IPS DF 6.9 (cell line): ENCODE measurements around the gene RGMA.

Experiments
- DNase-seq: peaks from one replicate; pipeline ENCODE4 v3.0.0-alpha.2; 2013; ENCODE audit warnings: low read depth, low spot score
- H3K27ac ChIP-seq: one replicate; pipeline ENCODE4 v1.5.1; 2013; ENCODE audit warnings: low read length, control low read depth
- H3K27me3 ChIP-seq: 2 replicates; pipeline ENCODE4 v1.6.1; 2013; ENCODE audit warnings: mild to moderate bottlenecking, low read length; ENCODE audit not compliant: control insufficient read depth, insufficient read depth
- H3K36me3 ChIP-seq: 2 replicates; pipeline ENCODE4 v1.6.1; 2013; ENCODE audit warnings: low read length; ENCODE audit not compliant: control insufficient read depth, insufficient read depth
- H3K4me1 ChIP-seq: 2 replicates; pipeline ENCODE4 v1.6.1; 2013; ENCODE audit warnings: low read length; ENCODE audit not compliant: control insufficient read depth, insufficient read depth
- H3K4me3 ChIP-seq: 2 replicates; pipeline ENCODE4 v1.5.1; 2013; ENCODE audit warnings: mild to moderate bottlenecking, low read length
- H3K9me3 ChIP-seq: 2 replicates; pipeline ENCODE4 v1.6.1; 2013; ENCODE audit warnings: low read length, inconsistent platforms; ENCODE audit not compliant: control insufficient read depth, insufficient read depth
- WGBS: extraction: QIAGEN DNeasy Blood & Tissue Kit; methylation state at CpG from one replicate; pipeline ENCODE4 v1.1.7; 2013; ENCODE audit warnings: mixed read lengths, missing lambda C conversion rate; ENCODE audit not compliant: insufficient read length, insufficient coverage; 5-methylcytosine and 5-hydroxymethylcytosine counted together

The RGMA gene

DNA sequence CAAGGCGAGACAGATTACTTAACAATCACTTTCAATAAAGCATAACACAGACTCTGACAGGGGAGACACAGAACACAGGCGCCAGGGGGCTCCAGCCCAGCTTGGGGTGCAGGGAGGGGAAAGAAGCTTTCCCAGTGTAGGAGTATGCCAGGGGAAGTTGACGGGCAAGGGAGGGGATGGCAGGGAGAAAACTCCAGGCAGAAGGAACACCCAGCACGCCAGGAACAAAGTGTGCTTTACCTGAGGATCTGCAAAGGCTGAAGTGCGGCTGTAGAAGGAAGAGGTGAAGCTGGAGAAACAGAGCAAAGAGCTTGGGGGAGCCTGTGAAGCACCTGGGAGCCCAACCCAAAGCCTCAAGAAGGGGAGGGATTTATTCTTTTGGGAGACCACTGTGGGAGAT, 12.1 kb downstream of the RGMA start:
- no peak for DNase-seq
- Histone ChIP-seq H3K27me3 (no peaks in the 10 kb centered on the region), H3K36me3 (no peaks in the 10 kb centered on the region), H3K27ac (no peak overlapping the region), H3K9me3 (no peaks in the 10 kb centered on the region), H3K4me3 (no peak overlapping the region), H3K4me1 (peaks cover 5% of the 10 kb centered on the region)
- WGBS = no CpG with 5 or more reads among the region's 5 CpGs

DNA sequence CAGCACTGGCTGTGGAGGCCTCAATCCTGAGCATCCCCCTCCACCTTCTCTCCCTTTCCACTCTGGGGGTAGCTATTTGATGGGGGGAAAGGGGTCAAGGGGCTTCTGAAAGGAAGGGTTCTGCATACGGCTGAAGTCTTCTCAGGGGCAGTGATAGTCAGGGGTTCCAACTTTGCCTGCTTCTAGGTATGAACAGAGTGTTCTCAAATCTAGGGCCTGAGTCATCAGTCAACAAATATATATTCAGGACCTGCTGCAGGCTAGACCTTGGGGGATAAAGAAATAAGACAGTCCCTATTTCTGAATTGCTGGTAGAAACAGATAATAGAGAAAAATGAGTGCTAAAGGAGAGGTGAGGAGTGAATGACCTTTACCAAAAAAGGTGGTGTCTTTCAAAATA, 12.8 kb downstream of the RGMA start:
- Histone ChIP-seq H3K36me3 (no peaks in the 10 kb centered on the region), H3K9me3 (no peaks in the 10 kb centered on the region), H3K27me3 (no peaks in the 10 kb centered on the region), H3K4me3 (no peak overlapping the region), H3K27ac (no peak overlapping the region), H3K4me1 (peaks cover 5% of the 10 kb centered on the region)
- DNase-seq = no peak
- WGBS = no CpG with 5 or more reads among the region's 1 CpG

DNA sequence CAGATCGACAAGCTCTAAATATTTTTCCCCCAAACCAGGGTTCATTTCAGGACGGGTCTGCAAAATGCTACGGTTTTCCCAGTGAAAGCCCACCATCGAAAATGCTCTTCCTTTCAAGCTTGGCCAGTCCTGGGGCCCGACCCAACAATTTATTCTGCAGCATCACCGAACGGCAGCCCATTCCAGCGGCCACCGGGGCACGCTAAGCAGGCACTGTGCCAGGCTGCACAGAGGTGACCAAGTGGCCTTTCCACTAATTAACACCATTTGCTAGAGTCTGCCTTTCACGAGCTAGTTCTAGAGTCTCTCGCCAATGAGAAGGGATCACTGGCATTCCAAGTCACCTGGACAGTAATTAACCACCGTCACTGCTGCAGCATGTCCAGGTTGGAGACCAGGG, 14.4 kb downstream of the RGMA start:
- Histone ChIP-seq H3K9me3 (no peaks in the 10 kb centered on the region), H3K27me3 (no peaks in the 10 kb centered on the region), H3K36me3 (no peaks in the 10 kb centered on the region), H3K4me3 (no peak overlapping the region), H3K4me1 (peaks cover 11% of the 10 kb centered on the region), H3K27ac (no peak overlapping the region)
- no CpG with 5 or more reads among the region's 13 CpGs for WGBS
- no peak for DNase-seq

DNA sequence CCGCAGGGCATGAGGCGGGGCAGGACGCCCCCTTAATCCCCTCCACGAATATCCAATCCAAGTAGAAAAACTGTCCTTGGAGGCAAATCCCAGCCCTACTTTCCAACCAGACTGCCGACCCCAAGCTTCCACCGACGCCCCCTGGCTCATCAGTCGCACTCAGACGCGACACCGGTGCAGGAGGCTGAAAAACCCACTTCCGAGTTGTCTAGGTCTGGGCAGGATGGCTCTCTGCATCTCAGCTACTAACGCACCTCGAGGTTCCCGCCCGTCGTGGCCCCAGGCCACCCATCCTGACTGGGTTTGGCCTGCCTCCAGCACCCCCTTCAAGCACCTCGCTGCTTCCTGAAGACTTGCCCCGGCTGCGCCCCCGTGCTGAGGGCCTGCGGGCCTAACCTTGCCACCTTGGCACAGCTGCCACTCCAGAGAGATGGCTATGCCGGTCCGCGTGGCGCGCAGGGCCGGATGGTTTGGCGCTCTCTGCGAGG, 15.5 kb downstream of the RGMA start:
- Histone ChIP-seq H3K36me3 (no peaks in the 10 kb centered on the region), H3K9me3 (no peaks in the 10 kb centered on the region), H3K4me1 (peaks cover 11% of the 10 kb centered on the region), H3K27ac (no peak overlapping the region), H3K4me3 (peak overlapping the region; percentile 87; the same call in 1 of the 2 replicates), H3K27me3 (no peaks in the 10 kb centered on the region)
- DNase-seq = no peak
- no CpG with 5 or more reads among the region's 30 CpGs for WGBS

DNA sequence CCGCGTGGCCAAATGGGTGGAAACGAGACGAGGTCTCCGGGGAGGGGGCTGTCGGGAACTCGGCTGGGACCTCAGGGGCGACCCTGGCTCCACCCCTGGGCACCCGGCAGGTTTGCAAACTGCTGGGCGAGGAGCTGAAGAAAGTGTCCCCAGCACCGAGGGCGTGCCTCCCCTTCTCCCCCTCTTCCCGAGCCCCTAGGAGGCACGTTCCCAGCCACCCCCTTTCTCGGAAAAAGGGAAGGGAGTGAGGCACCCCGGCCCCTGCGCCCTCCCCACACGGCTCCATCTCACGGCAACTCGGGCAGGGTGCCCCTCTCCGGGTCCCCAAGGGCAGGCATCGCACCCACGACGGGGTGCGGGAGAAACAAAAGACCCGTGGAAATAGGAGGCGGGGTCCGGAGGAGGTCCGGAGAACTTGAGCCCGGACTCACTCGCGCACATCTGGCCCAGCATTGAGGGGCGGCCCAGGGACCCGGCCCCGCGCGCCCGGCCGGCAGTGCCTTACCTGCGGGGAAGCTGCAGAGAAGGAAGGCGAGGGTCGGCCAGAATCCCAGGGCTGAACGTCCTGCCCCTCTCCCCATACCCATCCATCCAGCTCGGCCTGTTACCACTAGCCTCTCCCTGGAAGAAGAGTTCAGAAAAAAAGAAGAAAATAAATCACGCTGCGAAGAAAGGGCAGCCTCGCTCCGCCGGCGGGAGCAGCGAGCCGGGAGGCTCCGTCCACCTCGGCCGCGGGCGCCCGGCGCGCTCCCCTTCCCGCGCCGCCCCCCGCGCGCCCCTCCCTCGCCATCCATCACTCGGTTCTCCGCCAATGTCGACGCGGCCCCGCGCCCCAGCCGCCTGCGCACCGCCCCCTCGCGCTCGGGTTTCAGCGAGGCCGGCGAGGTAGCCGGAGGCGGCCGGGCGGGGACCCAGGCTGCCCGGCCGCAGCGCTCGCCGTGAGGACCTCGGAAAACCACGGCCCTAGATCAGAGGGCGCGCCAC, 16.3 kb downstream of the RGMA start:
- no peaks in the 10 kb centered on the region for H3K36me3 ChIP-seq
- peaks cover 11% of the 10 kb centered on the region for H3K4me1 ChIP-seq
- no peak for DNase-seq
- no peaks in the 10 kb centered on the region for H3K9me3 ChIP-seq
- H3K4me3 ChIP-seq = peak overlapping the region; percentile 87
- H3K27me3 ChIP-seq = no peaks in the 10 kb centered on the region
- WGBS = no CpG with 5 or more reads among the region's 96 CpGs
- H3K27ac ChIP-seq = no peak overlapping the region

DNA sequence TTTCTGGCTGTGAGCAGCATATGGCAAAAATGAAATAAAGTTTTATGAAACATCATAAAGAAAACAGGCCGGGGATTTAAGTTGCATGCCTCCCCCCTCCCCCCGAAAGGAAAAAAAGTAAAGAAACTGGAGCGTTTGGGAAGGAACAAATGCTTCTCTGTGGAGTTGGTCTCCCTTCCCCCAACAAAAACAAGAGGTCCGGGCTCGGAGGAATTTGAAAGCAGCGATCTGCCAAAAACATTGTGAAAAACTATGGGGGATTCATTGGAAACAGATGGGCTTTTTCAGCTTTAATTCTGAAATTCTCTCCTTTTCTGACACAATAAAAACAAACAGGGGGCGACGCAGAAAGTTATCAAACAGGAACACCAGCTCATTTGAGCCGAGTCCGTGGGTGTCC, 17.0 kb downstream of the RGMA start:
- Histone ChIP-seq H3K9me3 (no peaks in the 10 kb centered on the region), H3K27ac (no peak overlapping the region), H3K4me1 (peaks cover 11% of the 10 kb centered on the region), H3K4me3 (peak overlapping the region; percentile 87), H3K27me3 (no peaks in the 10 kb centered on the region), H3K36me3 (no peaks in the 10 kb centered on the region)
- DNase-seq = no peak
- WGBS = no CpG with 5 or more reads among the region's 10 CpGs

DNA sequence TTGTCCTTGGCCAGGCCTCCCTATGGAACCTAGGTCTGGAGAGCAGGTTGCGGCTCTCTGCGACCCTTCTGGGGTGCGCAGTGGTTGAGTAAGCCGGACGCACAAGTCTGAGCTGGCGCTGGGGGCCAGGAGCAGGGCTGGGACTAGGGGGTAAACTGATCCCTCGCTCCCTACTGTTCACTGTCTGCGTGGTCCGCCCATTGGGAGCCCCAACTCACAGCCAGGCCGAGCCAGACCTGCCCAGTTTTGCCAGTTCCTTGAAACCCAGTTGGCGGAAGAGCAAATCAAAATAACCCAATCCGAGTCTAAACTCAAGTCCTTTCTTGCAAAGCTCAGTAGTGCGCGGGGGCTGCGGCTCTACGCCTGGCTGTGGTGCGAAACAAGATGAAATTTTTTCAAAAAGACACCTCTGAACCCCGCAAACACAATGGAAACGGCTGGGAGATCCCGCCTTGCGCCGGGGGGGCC, 17.5 kb downstream of the RGMA start:
- Histone ChIP-seq H3K27ac (no peak overlapping the region), H3K4me3 (peak overlapping the region; percentile 87), H3K27me3 (no peaks in the 10 kb centered on the region), H3K36me3 (no peaks in the 10 kb centered on the region), H3K9me3 (no peaks in the 10 kb centered on the region), H3K4me1 (peaks cover 11% of the 10 kb centered on the region)
- no CpG with 5 or more reads among the region's 22 CpGs for WGBS
- DNase-seq = no peak

DNA sequence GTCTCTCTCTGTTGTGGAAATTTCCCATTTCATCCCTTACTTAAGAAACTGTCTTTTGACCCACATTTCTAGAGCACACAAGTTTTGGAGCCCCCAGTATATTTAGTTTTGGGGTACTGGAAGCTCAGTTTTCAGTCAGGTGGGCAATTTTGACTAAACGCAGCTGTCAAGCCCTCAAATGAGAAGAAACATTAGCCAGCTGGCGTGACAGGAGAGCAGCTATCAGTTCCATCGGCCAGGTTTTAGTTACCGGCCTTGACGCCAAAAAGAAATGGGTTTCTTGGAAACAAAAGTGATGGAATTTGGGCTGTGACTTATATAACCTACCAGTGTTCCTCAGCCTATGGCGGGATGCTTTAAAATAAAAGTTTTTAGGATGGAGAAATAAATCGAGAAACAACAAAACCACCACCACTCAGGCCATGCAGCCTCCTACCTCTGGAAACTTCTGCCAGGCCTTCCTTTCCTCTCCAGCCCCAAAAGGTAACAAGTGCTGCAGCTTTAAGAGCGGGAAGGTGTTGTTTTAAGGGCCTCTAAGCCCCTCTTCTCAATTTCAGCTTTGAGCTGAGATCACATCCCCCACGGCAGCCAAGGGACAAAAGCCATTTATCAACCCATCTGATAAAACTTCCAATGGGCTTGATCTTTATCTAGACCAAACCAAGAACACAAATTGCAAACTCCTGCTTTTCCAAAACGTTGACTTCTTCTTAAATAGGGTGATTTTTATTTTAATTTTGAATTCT, 18.3 kb downstream of the RGMA start:
- Histone ChIP-seq H3K4me1 (peaks cover 11% of the 10 kb centered on the region), H3K9me3 (no peaks in the 10 kb centered on the region), H3K4me3 (no peak overlapping the region; the same call in 1 of the 2 replicates), H3K27ac (no peak overlapping the region), H3K36me3 (peaks cover 2% of the 10 kb centered on the region; the same call in 1 of the 2 replicates), H3K27me3 (no peaks in the 10 kb centered on the region)
- no CpG with 5 or more reads among the region's 10 CpGs for WGBS
- no peak for DNase-seq

DNA sequence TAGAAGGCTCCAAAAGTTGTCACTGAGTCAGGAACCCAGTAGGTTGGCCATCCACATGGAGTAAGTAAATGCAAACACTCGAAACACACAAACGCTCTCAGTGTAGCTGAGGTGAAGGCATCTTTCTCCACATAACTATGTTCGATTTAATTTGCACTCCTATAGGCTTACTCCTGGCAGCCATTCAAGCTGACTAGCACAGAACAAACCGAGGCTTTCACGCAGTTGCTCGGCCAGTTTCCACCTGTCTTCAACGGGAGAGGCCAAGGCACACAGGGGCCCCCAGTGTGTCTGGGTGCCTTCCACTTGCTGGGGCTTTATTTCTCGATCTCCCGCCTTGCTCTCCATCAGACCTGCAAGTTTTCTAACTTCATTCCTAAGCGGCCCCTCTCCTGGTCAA, 18.9 kb downstream of the RGMA start:
- peaks cover 11% of the 10 kb centered on the region for H3K4me1 ChIP-seq
- no peak for DNase-seq
- no peaks in the 10 kb centered on the region for H3K9me3 ChIP-seq
- H3K4me3 ChIP-seq = no peak overlapping the region
- H3K27me3 ChIP-seq = no peaks in the 10 kb centered on the region
- H3K36me3 ChIP-seq = peaks cover 5% of the 10 kb centered on the region; the same call in 1 of the 2 replicates
- H3K27ac ChIP-seq = no peak overlapping the region
- WGBS = no CpG with 5 or more reads among the region's 10 CpGs

DNA sequence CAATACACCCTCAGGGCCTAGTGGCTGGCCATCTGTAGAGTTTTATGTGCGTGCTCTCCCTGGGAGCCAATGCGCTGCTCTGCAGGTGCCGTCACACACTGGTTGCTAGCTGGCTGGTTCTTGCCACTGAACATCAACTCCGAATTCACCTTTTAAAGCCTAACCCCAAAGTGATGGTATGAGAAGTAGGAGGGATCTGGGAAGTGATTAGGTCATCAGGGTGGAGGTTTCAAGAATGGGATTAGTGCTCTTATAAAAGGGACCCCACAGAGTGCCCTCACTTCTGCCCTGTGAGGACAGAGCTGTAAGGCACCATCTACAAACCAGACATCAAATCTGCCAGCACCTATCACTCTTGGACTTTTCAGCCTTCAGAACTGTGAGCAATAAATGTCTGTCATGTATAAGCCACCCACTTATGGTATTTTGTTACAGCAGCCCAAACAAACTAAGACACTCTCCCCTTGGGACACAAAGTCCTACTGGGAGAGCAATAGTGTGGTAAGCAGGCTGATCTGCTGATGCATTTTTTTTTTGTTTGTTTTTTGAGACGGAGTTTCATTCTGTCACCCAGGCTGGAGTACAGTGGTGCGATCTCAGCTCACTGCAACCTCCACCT, 20.3 kb downstream of the RGMA start:
- no peak for DNase-seq
- Histone ChIP-seq H3K4me3 (no peak overlapping the region), H3K27me3 (no peaks in the 10 kb centered on the region), H3K4me1 (peaks cover 17% of the 10 kb centered on the region), H3K27ac (no peak overlapping the region), H3K9me3 (no peaks in the 10 kb centered on the region), H3K36me3 (peaks cover 12% of the 10 kb centered on the region)
- no CpG with 5 or more reads among the region's 6 CpGs for WGBS
